NCI-H1694 (cell line): ENCODE results near the gene DNMT1.

Experiments
- DNase-seq: peaks from one replicate; lab custom pipeline; 2025; lab: John Stamatoyannopoulos, UW

DNMT1 gene

GRCh38 chr19:10095622-10095947, 99.2 kb downstream of the DNMT1 start:
- DNase-seq = no peak

- no peak for DNase-seq
Observed at GRCh38 chr19:10093295-10094186, 101.2 kb downstream of the DNMT1 start.

- DNase-seq = no peak
Observed at GRCh38 chr19:10092648-10093294, 102.0 kb downstream of the DNMT1 start.

GRCh38 chr19:10091895-10092641, 102.7 kb downstream of the DNMT1 start:
- no peak for DNase-seq

GRCh38 chr19:10091370-10091687, 103.4 kb downstream of the DNMT1 start:
- no peak for DNase-seq

GRCh38 chr19:10089801-10090375, 104.9 kb downstream of the DNMT1 start:
- no peak for DNase-seq

GRCh38 chr19:10088949-10089554, 105.7 kb downstream of the DNMT1 start:
- DNase-seq = no peak

GRCh38 chr19:10087296-10088061, 107.3 kb downstream of the DNMT1 start:
- DNase-seq = no peak

GRCh38 chr19:10086591-10087192, 108.1 kb downstream of the DNMT1 start:
- no peak for DNase-seq

GRCh38 chr19:10085641-10086590, 108.8 kb downstream of the DNMT1 start, which contains the start of gene SHFL:
SHFL (plus strand) TSS chr19:10086317; CDS start chr19:10086428, 111 bp downstream.
- DNase-seq = no peak

- no peak for DNase-seq
Observed at GRCh38 chr19:10084803-10085202, 110.0 kb downstream of the DNMT1 start.

- no peak for DNase-seq
Observed at GRCh38 chr19:10083911-10084310, 110.8 kb downstream of the DNMT1 start.
